Endodermal cell (in vitro differentiated cells): ENCODE data around the gene CFAP77. TPM values are rescaled to one million over a fixed set of nuclear protein-coding genes. Genes with fewer than 3 reads are reported as not detected.

Experiments used
- DNase-seq: peaks from one replicate; pipeline ENCODE4 v3.0.0-alpha.2; 2017
- H3K27ac ChIP-seq: 2 replicates; pipeline ENCODE4 v1.5.1; 2013; ENCODE audit warnings: mild to moderate bottlenecking, low read depth, low read length, moderate library complexity
- H3K27me3 ChIP-seq: 2 replicates; pipeline ENCODE4 v1.6.1; 2013; ENCODE audit warnings: mild to moderate bottlenecking, low read length, moderate library complexity; ENCODE audit not compliant: insufficient read depth, control insufficient read depth, poor library complexity, severe bottlenecking
- H3K36me3 ChIP-seq: 2 replicates; pipeline ENCODE4 v1.7.0; 2013; ENCODE audit warnings: mild to moderate bottlenecking, low read length, moderate library complexity; ENCODE audit not compliant: control insufficient read depth, insufficient read depth
- H3K4me1 ChIP-seq: one replicate; pipeline ENCODE4 v1.7.0; 2013; ENCODE audit warnings: low read length; ENCODE audit not compliant: control insufficient read depth, insufficient read depth
- H3K4me3 ChIP-seq: 2 replicates; pipeline ENCODE4 v1.5.1; 2013; ENCODE audit warnings: mild to moderate bottlenecking, low read length, moderate library complexity
- H3K9ac ChIP-seq: 2 replicates; pipeline ENCODE4 v1.6.1; 2013; ENCODE audit warnings: mild to moderate bottlenecking, low read length, moderate library complexity; ENCODE audit not compliant: poor library complexity, severe bottlenecking; ENCODE audit errors: extremely low read depth
- H3K9me3 ChIP-seq: 2 replicates; pipeline ENCODE4 v1.6.1; 2013; ENCODE audit warnings: mild to moderate bottlenecking, low read length, moderate library complexity; ENCODE audit not compliant: control insufficient read depth
- H3K27ac Mint-ChIP-seq: 2 replicates; pipeline ENCODE4 v1.8.0; 2020; ENCODE audit warnings: mixed read lengths
- H3K27me3 Mint-ChIP-seq: 2 replicates; pipeline ENCODE4 v1.8.0; 2021; ENCODE audit warnings: mild to moderate bottlenecking, mixed read lengths; ENCODE audit not compliant: insufficient read depth
- H3K36me3 Mint-ChIP-seq: 2 replicates; pipeline ENCODE4 v1.8.0; 2020; ENCODE audit warnings: low read depth, mixed read lengths
- H3K4me1 Mint-ChIP-seq: 2 replicates; pipeline ENCODE4 v1.8.0; 2020; ENCODE audit warnings: mixed read lengths
- H3K4me3 Mint-ChIP-seq: 2 replicates; pipeline ENCODE4 v1.8.0; 2020; ENCODE audit warnings: mild to moderate bottlenecking, moderate library complexity, mixed read lengths
- H3K9me3 Mint-ChIP-seq: 2 replicates; pipeline ENCODE4 v1.8.0; 2020; ENCODE audit warnings: mild to moderate bottlenecking, mixed read lengths
- CTCF ChIP-seq: fragments of 200-600 bp; sonication (generic); conservative IDR thresholded peaks from 2 replicates; pipeline ENCODE4 v1.5.0; 2021; ENCODE audit warnings: antibody characterized with exemption, mild to moderate bottlenecking
- WGBS, 2 experiments: methylation state at CpG; one replicate each; pipeline versions ENCODE4 v1.1.5 to v1.1.7; 2013; ENCODE audit warnings: missing lambda C conversion rate in 2 of 2, mixed read lengths in 1 of 2; ENCODE audit not compliant: insufficient coverage in 1 of 2, insufficient read length in 1 of 2; 5-methylcytosine and 5-hydroxymethylcytosine counted together
- total RNA-seq, 2 donors: library from RNA; stranded (reverse); fragmentation: NEBNext Ultra II Directional in 1 of 2; extraction: Animal tissue kit (Norgen Biotek cat#: 25700) in 1 of 2; gene quantifications; 2 replicates in 1 of 2; 3 replicates in 1 of 2; pipeline ENCODE4 v1.2.1, GENCODE V29; 2021

The CFAP77 gene
- total RNA-seq, 2 donors from 2014 or later, result 1.7 to 2.2 TPM

- no peak overlapping the region for H3K27ac Mint-ChIP-seq
- no peak overlapping the region for H3K9ac ChIP-seq
- peaks cover 7% of the 10 kb centered on the region for H3K4me1 Mint-ChIP-seq
- H3K36me3 Mint-ChIP-seq, result no peaks in the 10 kb centered on the region
- TF ChIP-seq CTCF, result no peak
- H3K27me3 ChIP-seq, result no peaks in the 10 kb centered on the region
- H3K4me1 ChIP-seq, result no peaks in the 10 kb centered on the region
- H3K27me3 Mint-ChIP-seq, result peaks cover 23% of the 10 kb centered on the region
- no peak overlapping the region for H3K27ac ChIP-seq
- H3K4me3 Mint-ChIP-seq, result no peak overlapping the region
- H3K4me3 ChIP-seq, result no peak overlapping the region
- no peak for DNase-seq
- no peaks in the 10 kb centered on the region for H3K9me3 ChIP-seq
- no peaks in the 10 kb centered on the region for H3K36me3 ChIP-seq
- 92% methylated on average over 23 to 25 of the region's 25 CpGs for WGBS, 2 experiments
- no peaks in the 10 kb centered on the region for H3K9me3 Mint-ChIP-seq
Observed at GRCh38 chr9:132511191-132511999, 101.4 kb downstream of the CFAP77 start.

GRCh38 chr9:132513416-132513815, 103.4 kb downstream of the CFAP77 start:
- no peak overlapping the region for H3K27ac Mint-ChIP-seq
- DNase-seq, result no peak
- 94% methylated on average over 15 of the region's 15 CpGs for WGBS, 2 experiments
- Histone ChIP-seq H3K4me1 (no peaks in the 10 kb centered on the region), H3K27me3 (no peaks in the 10 kb centered on the region), H3K9ac (no peak overlapping the region), H3K9me3 (no peaks in the 10 kb centered on the region), H3K4me3 (no peak overlapping the region), H3K36me3 (no peaks in the 10 kb centered on the region), H3K27ac (no peak overlapping the region)
- H3K4me3 Mint-ChIP-seq, result no peak overlapping the region
- H3K4me1 Mint-ChIP-seq, result peaks cover 6% of the 10 kb centered on the region
- no peaks in the 10 kb centered on the region for H3K9me3 Mint-ChIP-seq
- H3K27me3 Mint-ChIP-seq, result peaks cover 27% of the 10 kb centered on the region
- no peaks in the 10 kb centered on the region for H3K36me3 Mint-ChIP-seq
- TF ChIP-seq CTCF, result no peak

GRCh38 chr9:132514011-132514744, 104.2 kb downstream of the CFAP77 start:
- no peaks in the 10 kb centered on the region for H3K36me3 Mint-ChIP-seq
- no peak overlapping the region for H3K27ac Mint-ChIP-seq
- H3K4me3 ChIP-seq, result no peak overlapping the region
- no peaks in the 10 kb centered on the region for H3K27me3 ChIP-seq
- H3K4me3 Mint-ChIP-seq, result no peak overlapping the region
- no peaks in the 10 kb centered on the region for H3K9me3 Mint-ChIP-seq
- peak; percentile 71 for DNase-seq
- H3K36me3 ChIP-seq, result no peaks in the 10 kb centered on the region
- peaks cover 6% of the 10 kb centered on the region for H3K4me1 Mint-ChIP-seq
- H3K4me1 ChIP-seq, result no peaks in the 10 kb centered on the region
- no peak overlapping the region for H3K9ac ChIP-seq
- TF ChIP-seq CTCF, result no peak
- WGBS, 2 experiments, result 79 to 82% methylated on average over 15 to 22 of the region's 22 CpGs
- no peak overlapping the region for H3K27ac ChIP-seq
- H3K9me3 ChIP-seq, result no peaks in the 10 kb centered on the region
- peaks cover 32% of the 10 kb centered on the region for H3K27me3 Mint-ChIP-seq
